Mammary epithelial cell (primary cell): ENCODE results near the gene ZBED4.

Source experiments
- EZH2 ChIP-seq: IDR thresholded peaks from 2 replicates; pipeline ENCODE4 v1.6.1; 2012; ENCODE audit warnings: low read length, inconsistent platforms, borderline replicate concordance
- TF ChIP-seq, protein P1 (sequence below), 2 donors: IDR thresholded peaks in 1 of 2; conservative IDR thresholded peaks in 1 of 2; 2 replicates each; pipeline ENCODE4 v1.5.1; 2011 to 2012; ENCODE audit warnings: inconsistent platforms in 2 of 2, low read length in 2 of 2, mild to moderate bottlenecking in 2 of 2, control low read depth in 1 of 2, low read depth in 1 of 2; ENCODE audit not compliant: insufficient read depth in 1 of 2; ENCODE audit errors: extremely low read depth in 1 of 2

DNA sequence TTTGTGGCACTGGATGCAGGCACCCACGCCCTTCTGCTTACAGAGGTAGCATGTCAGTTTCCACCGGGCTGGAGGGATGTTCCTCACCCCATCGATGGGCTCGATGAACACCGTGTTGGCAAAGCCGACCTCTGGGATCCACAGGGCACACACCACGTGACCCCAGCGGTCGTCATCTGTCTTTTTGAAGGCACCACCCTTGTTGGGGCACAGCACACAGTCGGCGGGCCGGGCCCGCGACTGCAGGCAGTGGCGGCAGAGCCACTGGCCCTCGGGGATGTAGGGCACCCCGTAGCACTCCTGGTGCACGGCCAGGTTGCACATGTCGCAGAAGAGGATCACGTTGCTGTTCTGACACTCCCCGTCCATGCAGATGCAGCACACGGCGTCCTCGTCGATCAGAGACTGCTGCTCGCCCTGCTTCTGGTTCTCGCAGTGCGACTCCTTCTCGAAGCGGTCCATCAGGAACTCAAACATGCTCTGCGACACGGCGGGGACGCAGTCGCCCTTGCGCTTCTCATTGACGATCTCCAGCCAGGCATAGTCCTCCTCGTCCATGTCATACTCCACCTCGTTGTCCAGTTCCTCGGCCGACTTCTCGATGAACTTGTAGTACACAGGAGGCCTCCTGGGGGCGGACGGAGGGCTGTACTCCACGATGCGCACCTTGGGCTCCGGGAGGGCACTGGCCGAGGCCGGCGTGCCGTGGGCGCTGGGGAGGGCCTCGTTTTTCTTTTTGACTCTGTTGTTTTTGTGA is 30.2 kb upstream of the ZBED4 start:
- TF ChIP-seq, protein P1, sequence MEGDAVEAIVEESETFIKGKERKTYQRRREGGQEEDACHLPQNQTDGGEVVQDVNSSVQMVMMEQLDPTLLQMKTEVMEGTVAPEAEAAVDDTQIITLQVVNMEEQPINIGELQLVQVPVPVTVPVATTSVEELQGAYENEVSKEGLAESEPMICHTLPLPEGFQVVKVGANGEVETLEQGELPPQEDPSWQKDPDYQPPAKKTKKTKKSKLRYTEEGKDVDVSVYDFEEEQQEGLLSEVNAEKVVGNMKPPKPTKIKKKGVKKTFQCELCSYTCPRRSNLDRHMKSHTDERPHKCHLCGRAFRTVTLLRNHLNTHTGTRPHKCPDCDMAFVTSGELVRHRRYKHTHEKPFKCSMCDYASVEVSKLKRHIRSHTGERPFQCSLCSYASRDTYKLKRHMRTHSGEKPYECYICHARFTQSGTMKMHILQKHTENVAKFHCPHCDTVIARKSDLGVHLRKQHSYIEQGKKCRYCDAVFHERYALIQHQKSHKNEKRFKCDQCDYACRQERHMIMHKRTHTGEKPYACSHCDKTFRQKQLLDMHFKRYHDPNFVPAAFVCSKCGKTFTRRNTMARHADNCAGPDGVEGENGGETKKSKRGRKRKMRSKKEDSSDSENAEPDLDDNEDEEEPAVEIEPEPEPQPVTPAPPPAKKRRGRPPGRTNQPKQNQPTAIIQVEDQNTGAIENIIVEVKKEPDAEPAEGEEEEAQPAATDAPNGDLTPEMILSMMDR (conservative IDR thresholded peaks at IDR 0.05 in 1 of 2, IDR thresholded peaks at IDR 0.05 in 1 of 2; ENCODE audit: extremely low read depth in 1 of 2, insufficient read depth in 1 of 2, low read depth in 1 of 2, low read length in 2 of 2): no peak
- TF ChIP-seq EZH2: no peak
